Activated CD4-positive, alpha-beta T cell treated with anti-CD3 and anti-CD28 coated beads for 1 hour (primary cell): ENCODE measurements around the gene INF2.

Experiments
- DNase-seq: peaks from one replicate; pipeline ENCODE4 v3.0.0-alpha.2; 2020

INF2 gene

DNA sequence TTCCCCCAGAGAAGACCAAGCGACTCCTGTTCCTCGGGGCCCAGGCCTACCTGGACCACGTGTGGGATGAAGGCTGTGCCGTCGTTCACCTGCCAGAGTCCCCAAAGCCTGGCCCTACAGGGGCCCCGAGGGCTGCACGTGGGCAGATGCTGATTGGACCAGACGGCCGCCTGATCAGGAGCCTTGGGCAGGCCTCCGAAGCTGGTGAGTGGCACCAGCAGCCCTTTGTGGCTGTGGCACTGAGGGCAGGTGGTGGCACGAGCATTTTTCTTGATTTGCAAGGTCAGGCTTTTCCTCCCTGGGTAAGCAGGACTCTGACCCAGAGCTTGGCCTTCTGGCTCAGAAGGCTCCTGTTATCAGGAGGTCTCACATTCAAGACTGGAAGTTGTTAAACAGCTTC, 66.2 kb downstream of the INF2 start:
- no peak for DNase-seq

DNA sequence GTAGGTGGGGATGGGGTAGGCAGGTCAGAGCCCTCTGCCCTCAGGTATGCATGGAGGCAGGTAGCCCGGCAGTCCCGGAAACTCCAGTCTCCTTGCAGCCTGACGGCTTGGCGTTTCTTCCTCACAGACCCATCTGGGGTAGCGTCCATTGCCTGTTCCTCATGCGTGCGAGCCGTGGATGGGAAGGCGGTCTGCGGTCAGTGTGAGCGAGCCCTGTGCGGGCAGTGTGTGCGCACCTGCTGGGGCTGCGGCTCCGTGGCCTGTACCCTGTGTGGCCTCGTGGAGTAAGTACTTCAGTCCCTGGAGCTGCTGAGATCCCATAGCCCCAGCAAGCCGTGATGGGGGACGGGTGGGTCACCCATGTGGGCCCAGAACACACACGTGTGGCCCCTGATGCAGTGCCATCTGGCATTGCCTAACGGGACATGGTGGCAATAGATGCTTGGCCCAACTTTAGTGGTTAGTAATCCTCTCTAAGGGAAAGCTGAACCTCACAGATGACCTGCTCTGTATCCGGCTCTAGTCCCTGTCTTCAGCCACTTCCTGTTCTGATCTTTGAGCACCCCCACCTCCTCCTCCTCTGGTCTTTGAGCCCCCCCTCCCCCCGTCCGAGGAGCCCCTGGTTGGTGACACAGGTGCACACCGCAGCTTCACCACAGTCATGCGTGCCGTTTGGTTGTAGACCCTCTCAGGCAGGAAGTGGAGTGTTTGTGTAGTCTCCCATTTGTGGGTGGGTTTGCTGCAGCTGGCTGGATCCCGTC, 67.2 kb downstream of the INF2 start:
- DNase-seq: no peak

DNA sequence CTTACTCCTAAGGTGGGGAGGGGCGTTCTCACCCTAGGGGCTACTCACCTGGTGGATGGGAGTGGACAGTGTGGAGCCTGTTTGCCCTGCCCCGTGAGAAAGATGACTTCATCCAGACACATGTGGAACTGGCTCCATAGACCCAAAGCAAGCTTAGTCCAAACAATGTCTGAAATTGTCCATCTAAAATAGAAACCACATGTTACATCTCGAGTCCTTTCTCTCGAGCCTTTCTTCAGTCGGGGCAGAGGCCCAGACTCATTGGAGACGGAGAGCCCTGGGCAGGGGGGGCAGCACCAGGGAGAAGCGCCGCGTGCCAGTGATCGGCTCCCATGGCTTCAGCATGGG, 67.8 kb downstream of the INF2 start:
- no peak for DNase-seq

DNA sequence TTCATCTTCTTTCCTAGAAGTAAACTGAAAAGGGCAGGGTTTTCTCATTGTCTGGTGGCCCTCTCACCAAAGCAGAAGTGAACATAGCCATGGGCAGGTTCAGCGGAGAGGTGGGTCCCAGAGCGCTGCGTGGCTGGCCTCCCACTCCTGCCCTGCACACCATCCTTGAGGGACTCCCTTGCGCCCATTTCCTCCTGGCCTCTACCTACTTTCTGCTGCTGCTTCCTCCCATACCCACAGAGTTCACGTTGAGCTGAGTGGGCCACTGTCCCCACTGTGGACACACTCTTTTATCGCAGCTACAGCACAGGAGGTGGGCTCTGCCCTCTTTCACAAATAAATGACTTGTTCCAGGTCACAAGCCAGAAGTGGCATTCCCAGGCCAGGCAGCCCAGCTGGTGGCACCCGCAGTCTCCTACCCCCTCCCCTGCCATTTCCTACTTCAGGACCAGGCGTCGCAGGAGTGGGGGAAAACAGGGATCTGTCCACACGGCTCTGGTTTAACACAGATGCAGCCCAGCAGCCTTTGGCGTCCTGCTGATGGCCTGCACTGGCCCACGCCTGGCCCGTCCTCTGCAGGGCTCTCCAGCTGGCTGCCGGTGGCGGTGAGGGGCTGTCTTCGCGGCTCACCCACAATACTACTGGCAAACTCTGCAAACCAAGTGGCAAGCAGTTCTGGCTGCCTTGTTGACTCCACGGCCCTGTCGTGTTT, 68.4 kb downstream of the INF2 start:
- no peak for DNase-seq

DNA sequence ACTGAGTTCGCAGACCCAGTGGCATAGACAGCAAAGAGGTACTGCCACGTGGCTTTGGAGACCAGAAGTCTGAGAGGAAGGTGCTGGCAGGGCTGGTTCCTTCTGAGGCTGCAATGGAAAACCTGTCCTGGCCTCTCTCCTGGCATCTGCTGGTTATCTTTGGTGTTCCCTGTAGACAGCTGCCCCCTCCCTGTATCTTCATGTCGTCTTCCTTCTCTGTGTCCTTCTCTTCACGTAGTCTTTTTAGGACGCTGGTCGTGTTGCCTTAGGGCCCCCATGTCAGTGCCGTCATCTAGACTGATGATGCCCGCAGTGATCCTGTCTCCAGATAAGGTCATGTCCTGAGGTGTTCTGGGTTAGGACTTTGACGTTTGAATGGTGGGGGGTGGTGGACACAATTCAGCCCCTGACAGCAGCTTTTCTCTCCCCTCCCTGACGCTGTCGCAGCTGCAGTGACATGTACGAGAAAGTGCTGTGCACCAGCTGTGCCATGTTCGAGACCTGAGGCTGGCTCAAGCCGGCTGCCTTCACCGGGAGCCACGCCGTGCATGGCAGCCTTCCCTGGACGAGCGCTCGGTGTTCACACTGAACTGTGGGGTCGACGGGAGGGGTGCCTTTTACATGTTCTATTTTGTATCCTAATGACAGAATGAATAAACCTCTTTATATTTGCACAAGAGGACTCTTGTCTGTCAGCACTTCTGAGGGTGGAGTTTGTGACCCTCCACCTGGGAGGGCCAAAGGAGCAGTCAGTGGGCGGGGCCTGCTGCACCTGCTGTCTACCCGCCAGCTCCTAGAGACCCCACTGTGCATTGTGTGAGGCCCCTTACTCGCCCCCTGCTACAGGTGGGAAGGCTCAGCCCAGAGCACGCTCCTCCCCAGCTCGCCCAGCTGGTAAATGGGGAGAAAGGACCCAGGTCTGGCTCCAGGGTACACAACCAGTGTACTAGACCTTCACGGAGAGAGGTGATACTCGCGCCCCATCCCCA, 69.9 kb downstream of the INF2 start:
- no peak for DNase-seq

DNA sequence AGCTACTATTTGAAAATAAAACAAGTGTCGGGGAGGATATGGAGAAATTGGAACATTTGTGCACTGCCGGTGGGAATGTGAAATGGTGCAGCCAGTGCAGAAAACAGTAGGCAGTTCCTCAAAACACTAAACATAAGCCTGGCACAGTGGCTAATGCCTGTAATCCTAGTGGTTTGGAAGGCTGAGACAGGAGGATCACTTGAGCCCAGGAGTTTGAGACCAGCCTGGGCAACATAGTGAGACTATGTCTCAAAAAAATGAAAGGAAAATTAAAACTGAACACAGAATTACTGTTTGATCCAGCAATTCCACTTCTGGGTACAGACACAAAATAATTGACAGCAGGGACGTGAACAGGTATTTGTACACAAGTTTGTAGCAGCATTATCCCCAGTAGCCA, 76.1 kb downstream of the INF2 start:
- no peak for DNase-seq

DNA sequence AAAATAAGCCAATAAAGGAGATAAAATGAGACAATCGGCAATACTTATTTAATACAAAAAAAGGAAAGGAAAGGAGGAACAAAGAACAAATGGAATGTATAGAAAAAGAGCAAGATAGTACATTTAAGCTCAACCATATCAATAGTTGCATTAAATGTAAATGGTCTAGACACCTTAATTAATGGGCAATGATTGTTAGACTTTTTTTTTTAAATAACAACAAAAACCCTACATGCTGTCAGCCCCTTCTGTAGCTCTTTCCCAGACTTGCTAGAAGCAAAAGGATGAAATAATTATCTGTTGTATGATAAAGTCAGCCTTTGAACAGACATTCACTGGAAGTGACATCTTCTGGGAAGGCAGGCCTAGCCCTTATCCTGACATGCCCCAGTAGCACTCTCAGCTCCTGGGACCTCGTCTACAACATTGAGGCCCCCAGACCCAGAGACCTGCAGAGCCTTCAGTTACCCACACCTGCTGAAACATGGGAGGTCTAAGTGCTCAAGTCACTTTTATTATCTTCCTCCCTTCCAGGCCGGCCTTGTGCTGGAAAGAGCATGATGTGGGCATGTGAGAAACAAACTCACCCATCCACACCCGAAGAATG, 76.9 kb downstream of the INF2 start:
- DNase-seq: no peak

DNA sequence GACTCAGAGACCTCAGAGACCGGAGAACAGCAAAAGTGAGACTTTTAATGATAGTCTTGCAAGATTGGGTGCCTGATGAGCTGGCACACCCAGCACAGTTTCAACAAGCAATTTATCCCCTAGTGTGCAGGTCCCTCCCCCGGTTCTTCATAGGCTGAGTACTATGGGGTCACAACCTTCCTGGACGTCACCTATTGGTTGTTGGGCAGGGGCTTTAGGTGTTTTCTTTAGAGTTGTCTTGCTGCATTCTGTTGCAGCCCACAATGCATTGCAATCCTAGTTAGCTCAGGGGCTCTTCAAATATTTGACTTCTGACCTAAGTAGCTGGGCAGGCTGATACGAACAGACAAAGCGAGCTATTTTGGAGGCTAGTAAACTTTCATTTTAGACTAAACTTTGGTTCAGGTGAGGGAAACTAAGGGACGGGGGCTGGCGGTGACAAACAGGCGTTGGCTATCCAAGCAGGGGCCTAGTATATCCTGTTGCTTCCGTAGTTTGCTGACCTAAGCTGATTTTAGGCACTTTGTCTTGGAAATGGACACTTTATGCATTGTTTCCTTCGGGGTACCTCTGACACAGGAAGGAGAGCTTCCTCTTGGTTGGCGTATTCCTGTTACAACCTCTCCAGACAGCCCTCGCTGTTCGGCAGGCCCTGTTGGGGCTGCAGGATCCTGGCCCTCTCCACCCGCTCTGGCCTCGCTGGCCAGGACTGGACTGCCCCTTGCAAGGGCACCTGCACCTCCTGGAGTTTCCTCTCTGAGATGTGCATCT, 77.6 kb downstream of the INF2 start:
- DNase-seq: no peak

DNA sequence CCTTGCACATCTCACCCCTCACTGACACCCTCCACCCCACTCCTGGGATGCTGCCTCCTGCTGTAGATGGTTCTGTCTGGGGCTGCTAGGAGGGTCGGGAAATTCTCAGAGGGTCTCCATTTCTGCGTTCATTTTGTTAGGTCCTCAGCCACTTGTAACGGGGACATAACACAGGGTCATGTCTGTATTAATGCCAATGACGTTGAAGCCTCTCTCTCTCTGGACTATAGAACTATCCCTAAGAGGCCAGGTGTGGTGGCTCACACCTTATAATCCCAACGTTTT, 78.2 kb downstream of the INF2 start:
- no peak for DNase-seq

DNA sequence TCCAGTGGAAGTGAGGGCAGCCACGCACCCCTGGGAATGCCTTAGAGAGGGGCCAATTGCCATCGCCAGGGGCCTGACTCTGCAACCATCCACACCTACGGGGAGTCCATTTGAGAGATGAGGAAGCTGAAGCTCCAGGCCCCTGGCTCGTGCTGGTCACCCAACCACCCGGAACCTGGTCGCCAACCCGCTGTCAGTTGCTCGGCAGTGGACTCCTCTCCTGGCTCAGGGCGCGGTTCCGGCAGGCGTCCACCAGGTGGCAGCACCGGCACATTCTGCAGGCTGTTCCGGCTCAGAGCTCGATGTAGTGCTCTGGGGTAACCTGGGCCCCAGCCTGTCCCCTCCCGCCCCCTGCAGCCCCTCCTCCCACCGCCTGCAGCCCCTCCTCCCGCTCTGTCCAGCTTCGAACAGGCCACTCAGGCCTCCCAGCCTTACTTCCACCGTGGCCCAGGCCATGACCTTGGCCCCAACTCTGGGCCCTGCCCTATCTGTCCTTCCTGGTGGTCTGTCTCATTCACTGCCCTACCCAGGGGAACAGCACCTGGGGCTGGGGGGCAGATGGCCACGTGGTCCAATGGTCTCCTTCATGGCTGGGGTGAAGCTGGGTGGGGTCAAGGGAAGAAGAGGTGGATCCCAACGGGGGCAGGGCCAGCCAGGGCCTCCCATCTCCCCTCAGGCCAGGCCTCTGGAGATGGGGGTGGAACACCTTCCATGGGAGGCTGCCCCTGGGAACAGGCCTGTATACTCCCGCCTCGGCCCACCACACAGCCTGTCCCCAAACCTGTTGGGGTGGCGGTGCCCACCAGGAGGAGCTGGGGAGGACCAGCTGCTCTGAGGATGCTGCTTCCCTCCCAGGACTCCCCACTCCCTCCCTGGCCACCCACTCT, 79.3 kb downstream of the INF2 start:
- peak; percentile 87 for DNase-seq

DNA sequence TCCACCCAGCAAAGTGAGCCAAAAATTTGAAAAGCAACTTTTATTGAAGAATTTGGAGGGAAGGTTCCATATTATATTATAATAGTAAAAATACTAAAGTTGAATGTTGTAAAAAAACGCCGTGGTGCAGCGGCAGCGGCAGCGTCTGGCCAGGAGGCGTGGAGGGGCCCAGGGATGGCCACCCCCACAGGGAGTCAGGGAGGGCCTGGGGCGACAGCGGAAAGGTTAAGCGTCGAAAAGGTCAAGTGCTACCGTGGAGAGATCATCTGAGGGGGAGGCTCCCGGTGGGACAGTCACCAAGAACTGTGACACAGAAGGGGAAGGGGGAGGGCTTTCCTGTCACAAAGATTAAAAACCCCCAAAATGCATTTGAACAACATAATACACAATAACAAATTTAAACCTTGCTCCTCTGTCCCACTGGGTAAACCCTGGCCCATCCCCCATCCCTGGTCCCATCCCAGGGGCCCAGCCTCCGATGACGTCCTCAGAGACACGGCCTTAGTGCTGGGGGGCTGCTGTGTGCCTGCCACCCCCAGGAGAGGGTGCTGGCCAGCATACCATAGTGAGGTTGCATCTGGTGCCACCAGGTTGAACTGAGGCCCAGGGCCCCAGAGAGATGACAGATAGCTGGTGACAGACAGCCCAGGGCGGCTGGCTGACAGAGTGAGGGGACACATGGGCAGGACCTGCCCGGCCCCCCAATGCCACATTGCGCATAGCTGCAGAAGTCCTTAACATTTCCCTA, 80.1 kb downstream of the INF2 start:
- DNase-seq: no peak

DNA sequence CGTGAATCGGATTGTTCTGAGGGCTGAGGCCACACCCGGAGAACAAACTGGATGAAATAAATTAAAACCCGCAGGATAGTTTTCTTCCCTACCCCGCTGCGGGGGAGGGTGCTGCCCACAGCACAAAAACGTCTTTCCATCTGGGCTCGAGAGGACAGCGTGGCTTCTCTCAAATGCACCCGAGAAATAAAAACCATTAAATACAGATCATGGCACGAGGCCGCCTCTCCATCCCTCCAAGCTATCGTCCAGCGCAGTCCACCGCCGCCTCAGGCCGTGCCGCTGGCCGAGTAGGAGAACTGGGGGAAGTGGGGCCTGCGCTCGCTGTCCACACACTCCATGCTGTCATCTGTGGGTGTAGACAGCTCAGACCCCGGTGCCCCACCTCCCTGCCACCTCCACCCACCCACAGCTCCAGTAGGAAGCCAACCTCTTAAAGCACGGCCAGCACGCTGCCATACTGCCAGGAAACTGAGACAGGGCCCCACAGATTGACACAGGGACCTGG, 80.7 kb downstream of the INF2 start:
- DNase-seq: no peak

DNA sequence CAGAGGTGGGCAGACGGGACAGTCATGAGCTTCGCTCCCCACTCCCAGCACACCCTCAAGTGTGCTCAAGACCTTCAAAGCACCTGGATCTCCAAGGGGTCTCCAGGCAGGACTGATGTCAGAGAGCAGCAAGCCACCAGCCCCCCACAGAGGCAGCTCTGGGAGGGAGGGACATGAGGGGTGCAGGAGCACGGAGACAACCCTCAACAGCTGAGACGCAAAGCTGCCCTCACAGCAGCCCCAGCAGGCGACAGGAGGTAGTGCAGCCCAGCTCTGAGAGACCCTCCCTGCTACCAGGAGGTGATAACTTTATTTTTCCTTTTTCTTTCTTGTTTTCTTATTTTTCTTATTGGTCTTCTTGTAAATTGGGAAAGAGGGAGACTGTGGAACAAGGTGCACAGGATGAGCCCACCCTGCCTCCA, 81.4 kb downstream of the INF2 start:
- DNase-seq: no peak

DNA sequence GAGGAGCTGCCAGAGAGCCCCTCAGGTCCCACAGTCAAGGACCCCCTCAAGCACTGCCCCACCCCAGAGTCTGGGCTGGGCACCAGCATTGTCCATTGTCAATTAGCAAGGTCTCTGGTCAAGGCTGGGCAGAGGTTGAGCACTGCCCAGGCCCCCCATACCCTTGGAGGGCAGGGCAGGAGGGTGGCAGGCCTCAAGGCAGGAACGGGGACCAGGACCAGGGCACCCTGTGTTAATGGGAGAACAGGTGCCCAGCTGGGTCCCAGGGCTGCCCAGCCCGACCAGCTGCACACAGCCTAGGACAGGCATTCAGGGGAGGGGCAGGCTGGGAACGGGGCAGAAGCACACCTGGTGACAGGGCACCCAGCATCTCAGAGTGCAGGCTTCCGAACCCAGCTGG, 82.0 kb downstream of the INF2 start:
- DNase-seq: no peak
